GM23338 (cell line): Measurements from ENCODE around the gene ADRA2B. TPM values are rescaled to one million over a fixed set of nuclear protein-coding genes. Genes with fewer than 3 reads are reported as not detected.

Source experiments
- ATAC-seq: fragments of 200-7000 bp; cut with Tn5 transposase; 3 replicates; pipeline ENCODE4 v1.9.1; 2020
- DNase-seq: peaks from one replicate; pipeline ENCODE4 v3.0.0-alpha.2; 2015; ENCODE audit warnings: low spot score
- H2AFZ ChIP-seq: fragments of 200-600 bp; sonication (generic); 2 replicates; pipeline ENCODE4 v1.8.0; 2016; ENCODE audit warnings: antibody characterized with exemption, mild to moderate bottlenecking, moderate library complexity
- H3F3A ChIP-seq: fragments of 200-600 bp; sonication (generic); replicated peaks from 2 replicates; pipeline ENCODE4 v1.8.0; 2017; ENCODE audit warnings: antibody characterized with exemption, mixed run types, low read depth
- H3K27ac ChIP-seq: fragments of 200-600 bp; sonication (generic); 2 replicates; pipeline ENCODE4 v1.6.1; 2016; ENCODE audit warnings: low read depth
- H3K27me3 ChIP-seq: fragments of 200-600 bp; sonication (generic); 2 replicates; pipeline ENCODE4 v1.8.0; 2016; ENCODE audit warnings: mild to moderate bottlenecking, mixed run types, moderate library complexity; ENCODE audit not compliant: insufficient read depth
- H3K36me3 ChIP-seq: fragments of 200-600 bp; sonication (generic); 2 replicates; pipeline ENCODE4 v1.8.0; 2016; ENCODE audit warnings: mild to moderate bottlenecking; ENCODE audit not compliant: insufficient read depth
- H3K4me1 ChIP-seq: fragments of 200-600 bp; sonication (generic); 2 replicates; pipeline ENCODE4 v1.8.0; 2016; ENCODE audit warnings: mild to moderate bottlenecking, moderate library complexity; ENCODE audit not compliant: insufficient read depth
- H3K4me2 ChIP-seq: fragments of 200-600 bp; sonication (generic); 2 replicates; pipeline ENCODE4 v1.7.1; 2017; ENCODE audit warnings: mixed run types
- H3K4me3 ChIP-seq: fragments of 200-600 bp; sonication (generic); 2 replicates; pipeline ENCODE4 v1.6.1; 2016; ENCODE audit warnings: mixed run types
- H3K79me2 ChIP-seq: fragments of 200-600 bp; sonication (generic); replicated peaks from 2 replicates; pipeline ENCODE4 v1.8.0; 2017; ENCODE audit warnings: mild to moderate bottlenecking; ENCODE audit not compliant: insufficient read depth
- H3K9me2 ChIP-seq: fragments of 200-600 bp; sonication (generic); 2 replicates; pipeline ENCODE4 v1.8.0; 2017; ENCODE audit not compliant: insufficient read depth
- H4K20me1 ChIP-seq: fragments of 200-600 bp; sonication (generic); replicated peaks from 2 replicates; pipeline ENCODE4 v1.8.0; 2017; ENCODE audit warnings: mild to moderate bottlenecking; ENCODE audit not compliant: insufficient read depth
- H3K27ac Mint-ChIP-seq: 2 replicates; pipeline ENCODE4 v1.8.0; 2020; ENCODE audit warnings: inconsistent platforms, mild to moderate bottlenecking, moderate library complexity, mixed read lengths
- H3K27me3 Mint-ChIP-seq: 3 replicates; pipeline ENCODE4 v1.8.0; 2022; ENCODE audit warnings: low read depth, mild to moderate bottlenecking, moderate library complexity, mixed read lengths, inconsistent platforms; ENCODE audit not compliant: insufficient read depth, poor library complexity
- H3K36me3 Mint-ChIP-seq: 3 replicates; pipeline ENCODE4 v1.8.0; 2021; ENCODE audit warnings: low read depth, mild to moderate bottlenecking, inconsistent platforms, moderate library complexity, mixed read lengths
- H3K4me1 Mint-ChIP-seq: 3 replicates; pipeline ENCODE4 v1.8.0; 2020; ENCODE audit warnings: mild to moderate bottlenecking, inconsistent platforms, mixed read lengths
- H3K4me3 Mint-ChIP-seq: 3 replicates; pipeline ENCODE4 v1.8.0; 2021; ENCODE audit warnings: moderate library complexity, mild to moderate bottlenecking, inconsistent platforms, mixed read lengths
- H3K9me3 Mint-ChIP-seq: 3 replicates; pipeline ENCODE4 v1.8.0; 2020; ENCODE audit warnings: moderate library complexity, mild to moderate bottlenecking, inconsistent platforms, mixed read lengths
- CREB1 ChIP-seq: fragments of 250-450 bp; sonication (Bioruptor Pico); IDR thresholded peaks from 2 replicates; pipeline ENCODE4 v1.5.0; 2020; ENCODE audit warnings: low read depth, mild to moderate bottlenecking, moderate library complexity
- EZH2 ChIP-seq: fragments of 200-600 bp; sonication (generic); IDR thresholded peaks from one replicate; pipeline ENCODE4 v1.8.0; 2017; ENCODE audit warnings: antibody characterized with exemption, mild to moderate bottlenecking, low read depth; ENCODE audit not compliant: unreplicated experiment
- EZH2phosphoT487 ChIP-seq: fragments of 200-600 bp; sonication (generic); IDR thresholded peaks from one replicate; pipeline ENCODE4 v1.8.1; 2018; ENCODE audit warnings: antibody characterized with exemption; ENCODE audit not compliant: unreplicated experiment
- JUNB ChIP-seq: IDR thresholded peaks from one replicate; pipeline ENCODE4 v1.6.1; 2016; ENCODE audit warnings: antibody characterized with exemption; ENCODE audit not compliant: unreplicated experiment
- STAT1 ChIP-seq: IDR thresholded peaks from one replicate; pipeline ENCODE4 v1.6.1; 2016; ENCODE audit warnings: antibody characterized with exemption; ENCODE audit not compliant: unreplicated experiment
- ZNF114 ChIP-seq: fragments of 250-450 bp; sonication (Bioruptor Pico); IDR thresholded peaks from 2 replicates; pipeline ENCODE4 v1.5.0; 2020; ENCODE audit warnings: mild to moderate bottlenecking, moderate library complexity
- ZNF331 ChIP-seq: fragments of 250-450 bp; sonication (Bioruptor Pico); IDR thresholded peaks from 2 replicates; pipeline ENCODE4 v1.5.0; 2020; ENCODE audit warnings: low read depth, mild to moderate bottlenecking, moderate library complexity
- polyA plus RNA-seq: library from polyadenylated mRNA; unstranded; fragments of >200 nt; fragmentation: Nextera tagmentation; extraction: Ambion mirVana; gene quantifications from 2 replicates; pipeline ENCODE4 v1.2.1, GENCODE V29; 2016
- total RNA-seq: library from RNA; depleted of rRNA; stranded (reverse); fragments of >200 nt; shearing (Covaris generic); gene quantifications from 2 replicates; pipeline ENCODE4 v1.2.3, GENCODE V29; 2014
- TF ChIP-seq, protein P1 (sequence below): IDR thresholded peaks from 2 replicates; pipeline ENCODE4 v1.6.1; 2016; ENCODE audit warnings: antibody characterized with exemption
- TF ChIP-seq, protein P2 (sequence below), 2 experiments: fragments of 200-600 bp in 1 of 2; sonication (generic) in 1 of 2; conservative IDR thresholded peaks; 2 replicates each; pipeline versions ENCODE4 v1.5.1 to v1.6.1; 2016 to 2017; ENCODE audit warnings: antibody characterized with exemption in 2 of 2, low read depth in 2 of 2, mild to moderate bottlenecking in 2 of 2, moderate library complexity in 1 of 2
- TF ChIP-seq, protein P3 (sequence below): fragments of 250-450 bp; sonication (Bioruptor Pico); IDR thresholded peaks from 2 replicates; pipeline ENCODE4 v1.5.0; 2020; ENCODE audit warnings: mild to moderate bottlenecking, moderate library complexity
- TF ChIP-seq, protein P4 (sequence below): IDR thresholded peaks from one replicate; pipeline ENCODE4 v1.6.1; 2018; ENCODE audit warnings: antibody characterized with exemption; ENCODE audit not compliant: unreplicated experiment

Gene ADRA2B
- total and polyA plus RNA-seq, 2 experiments from 2014 or later, result 1.7 to 5.9 TPM

DNA sequence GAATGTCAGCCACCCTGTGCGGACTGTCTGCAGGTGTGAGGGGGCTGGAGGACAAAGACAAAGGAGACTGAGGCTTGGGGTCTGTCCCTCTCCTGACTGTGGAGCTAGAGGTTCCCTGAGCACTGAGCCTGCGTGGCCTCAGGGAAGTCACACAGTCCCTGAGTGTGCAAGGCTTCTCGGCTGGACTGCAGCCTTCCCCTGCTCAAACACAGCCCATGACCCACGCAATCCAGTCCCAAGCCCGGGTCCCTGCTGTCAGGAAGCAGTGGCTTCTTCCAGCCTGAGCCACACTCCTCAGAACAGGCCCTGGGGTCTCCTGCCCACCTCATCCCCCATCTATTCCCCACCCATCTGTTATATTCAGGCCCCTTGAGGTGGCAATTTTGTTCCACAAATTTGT is 19.2 kb upstream of the ADRA2B start:
- Mint-ChIP-seq H3K27me3 (peaks cover 8% of the 10 kb centered on the region), H3K9me3 (no peaks in the 10 kb centered on the region), H3K4me1 (peaks cover 11% of the 10 kb centered on the region), H3K36me3 (no peaks in the 10 kb centered on the region), H3K27ac (no peak overlapping the region), H3K4me3 (no peak overlapping the region)
- no peaks in the 10 kb centered on the region for H3K79me2 ChIP-seq
- H3F3A ChIP-seq, result 0 out of 2 replicates have a peak, but pooled peaks cover 4% of the 10 kb centered on the region
- H3K36me3 ChIP-seq, result no peaks in the 10 kb centered on the region
- ATAC-seq (no peak), DNase-seq (no peak)
- H4K20me1 ChIP-seq, result no peaks in the 10 kb centered on the region
- no peak for TF ChIP-seq ZNF114
- TF ChIP-seq STAT1, result no peak
- TF ChIP-seq JUNB, result no peak
- TF ChIP-seq EZH2phosphoT487, result no peak
- no peak for TF ChIP-seq ZNF331 (CRISPR knock-in tag)
- TF ChIP-seq, protein P1, sequence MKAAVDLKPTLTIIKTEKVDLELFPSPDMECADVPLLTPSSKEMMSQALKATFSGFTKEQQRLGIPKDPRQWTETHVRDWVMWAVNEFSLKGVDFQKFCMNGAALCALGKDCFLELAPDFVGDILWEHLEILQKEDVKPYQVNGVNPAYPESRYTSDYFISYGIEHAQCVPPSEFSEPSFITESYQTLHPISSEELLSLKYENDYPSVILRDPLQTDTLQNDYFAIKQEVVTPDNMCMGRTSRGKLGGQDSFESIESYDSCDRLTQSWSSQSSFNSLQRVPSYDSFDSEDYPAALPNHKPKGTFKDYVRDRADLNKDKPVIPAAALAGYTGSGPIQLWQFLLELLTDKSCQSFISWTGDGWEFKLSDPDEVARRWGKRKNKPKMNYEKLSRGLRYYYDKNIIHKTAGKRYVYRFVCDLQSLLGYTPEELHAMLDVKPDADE, result no peak
- TF ChIP-seq, protein P2, sequence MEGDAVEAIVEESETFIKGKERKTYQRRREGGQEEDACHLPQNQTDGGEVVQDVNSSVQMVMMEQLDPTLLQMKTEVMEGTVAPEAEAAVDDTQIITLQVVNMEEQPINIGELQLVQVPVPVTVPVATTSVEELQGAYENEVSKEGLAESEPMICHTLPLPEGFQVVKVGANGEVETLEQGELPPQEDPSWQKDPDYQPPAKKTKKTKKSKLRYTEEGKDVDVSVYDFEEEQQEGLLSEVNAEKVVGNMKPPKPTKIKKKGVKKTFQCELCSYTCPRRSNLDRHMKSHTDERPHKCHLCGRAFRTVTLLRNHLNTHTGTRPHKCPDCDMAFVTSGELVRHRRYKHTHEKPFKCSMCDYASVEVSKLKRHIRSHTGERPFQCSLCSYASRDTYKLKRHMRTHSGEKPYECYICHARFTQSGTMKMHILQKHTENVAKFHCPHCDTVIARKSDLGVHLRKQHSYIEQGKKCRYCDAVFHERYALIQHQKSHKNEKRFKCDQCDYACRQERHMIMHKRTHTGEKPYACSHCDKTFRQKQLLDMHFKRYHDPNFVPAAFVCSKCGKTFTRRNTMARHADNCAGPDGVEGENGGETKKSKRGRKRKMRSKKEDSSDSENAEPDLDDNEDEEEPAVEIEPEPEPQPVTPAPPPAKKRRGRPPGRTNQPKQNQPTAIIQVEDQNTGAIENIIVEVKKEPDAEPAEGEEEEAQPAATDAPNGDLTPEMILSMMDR (conservative IDR thresholded peaks at IDR 0.05; ENCODE audit: low read depth in 2 of 2), result no peak
- TF ChIP-seq EZH2, result no peak
- TF ChIP-seq, protein P3, sequence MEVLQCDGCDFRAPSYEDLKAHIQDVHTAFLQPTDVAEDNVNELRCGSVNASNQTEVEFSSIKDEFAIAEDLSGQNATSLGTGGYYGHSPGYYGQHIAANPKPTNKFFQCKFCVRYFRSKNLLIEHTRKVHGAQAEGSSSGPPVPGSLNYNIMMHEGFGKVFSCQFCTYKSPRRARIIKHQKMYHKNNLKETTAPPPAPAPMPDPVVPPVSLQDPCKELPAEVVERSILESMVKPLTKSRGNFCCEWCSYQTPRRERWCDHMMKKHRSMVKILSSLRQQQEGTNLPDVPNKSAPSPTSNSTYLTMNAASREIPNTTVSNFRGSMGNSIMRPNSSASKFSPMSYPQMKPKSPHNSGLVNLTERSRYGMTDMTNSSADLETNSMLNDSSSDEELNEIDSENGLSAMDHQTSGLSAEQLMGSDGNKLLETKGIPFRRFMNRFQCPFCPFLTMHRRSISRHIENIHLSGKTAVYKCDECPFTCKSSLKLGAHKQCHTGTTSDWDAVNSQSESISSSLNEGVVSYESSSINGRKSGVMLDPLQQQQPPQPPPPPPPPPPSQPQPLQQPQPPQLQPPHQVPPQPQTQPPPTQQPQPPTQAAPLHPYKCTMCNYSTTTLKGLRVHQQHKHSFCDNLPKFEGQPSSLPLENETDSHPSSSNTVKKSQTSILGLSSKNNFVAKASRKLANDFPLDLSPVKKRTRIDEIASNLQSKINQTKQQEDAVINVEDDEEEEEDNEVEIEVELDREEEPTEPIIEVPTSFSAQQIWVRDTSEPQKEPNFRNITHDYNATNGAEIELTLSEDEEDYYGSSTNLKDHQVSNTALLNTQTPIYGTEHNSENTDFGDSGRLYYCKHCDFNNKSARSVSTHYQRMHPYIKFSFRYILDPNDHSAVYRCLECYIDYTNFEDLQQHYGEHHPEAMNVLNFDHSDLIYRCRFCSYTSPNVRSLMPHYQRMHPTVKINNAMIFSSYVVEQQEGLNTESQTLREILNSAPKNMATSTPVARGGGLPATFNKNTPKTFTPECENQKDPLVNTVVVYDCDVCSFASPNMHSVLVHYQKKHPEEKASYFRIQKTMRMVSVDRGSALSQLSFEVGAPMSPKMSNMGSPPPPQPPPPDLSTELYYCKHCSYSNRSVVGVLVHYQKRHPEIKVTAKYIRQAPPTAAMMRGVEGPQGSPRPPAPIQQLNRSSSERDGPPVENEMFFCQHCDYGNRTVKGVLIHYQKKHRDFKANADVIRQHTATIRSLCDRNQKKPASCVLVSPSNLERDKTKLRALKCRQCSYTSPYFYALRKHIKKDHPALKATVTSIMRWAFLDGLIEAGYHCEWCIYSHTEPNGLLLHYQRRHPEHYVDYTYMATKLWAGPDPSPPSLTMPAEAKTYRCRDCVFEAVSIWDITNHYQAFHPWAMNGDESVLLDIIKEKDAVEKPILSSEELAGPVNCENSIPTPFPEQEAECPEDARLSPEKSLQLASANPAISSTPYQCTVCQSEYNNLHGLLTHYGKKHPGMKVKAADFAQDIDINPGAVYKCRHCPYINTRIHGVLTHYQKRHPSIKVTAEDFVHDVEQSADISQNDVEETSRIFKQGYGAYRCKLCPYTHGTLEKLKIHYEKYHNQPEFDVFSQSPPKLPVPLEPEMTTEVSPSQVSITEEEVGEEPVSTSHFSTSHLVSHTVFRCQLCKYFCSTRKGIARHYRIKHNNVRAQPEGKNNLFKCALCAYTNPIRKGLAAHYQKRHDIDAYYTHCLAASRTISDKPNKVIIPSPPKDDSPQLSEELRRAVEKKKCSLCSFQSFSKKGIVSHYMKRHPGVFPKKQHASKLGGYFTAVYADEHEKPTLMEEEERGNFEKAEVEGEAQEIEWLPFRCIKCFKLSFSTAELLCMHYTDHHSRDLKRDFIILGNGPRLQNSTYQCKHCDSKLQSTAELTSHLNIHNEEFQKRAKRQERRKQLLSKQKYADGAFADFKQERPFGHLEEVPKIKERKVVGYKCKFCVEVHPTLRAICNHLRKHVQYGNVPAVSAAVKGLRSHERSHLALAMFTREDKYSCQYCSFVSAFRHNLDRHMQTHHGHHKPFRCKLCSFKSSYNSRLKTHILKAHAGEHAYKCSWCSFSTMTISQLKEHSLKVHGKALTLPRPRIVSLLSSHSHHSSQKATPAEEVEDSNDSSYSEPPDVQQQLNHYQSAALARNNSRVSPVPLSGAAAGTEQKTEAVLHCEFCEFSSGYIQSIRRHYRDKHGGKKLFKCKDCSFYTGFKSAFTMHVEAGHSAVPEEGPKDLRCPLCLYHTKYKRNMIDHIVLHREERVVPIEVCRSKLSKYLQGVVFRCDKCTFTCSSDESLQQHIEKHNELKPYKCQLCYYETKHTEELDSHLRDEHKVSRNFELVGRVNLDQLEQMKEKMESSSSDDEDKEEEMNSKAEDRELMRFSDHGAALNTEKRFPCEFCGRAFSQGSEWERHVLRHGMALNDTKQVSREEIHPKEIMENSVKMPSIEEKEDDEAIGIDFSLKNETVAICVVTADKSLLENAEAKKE (CRISPR knock-in tag), result no peak
- TF ChIP-seq CREB1 (CRISPR knock-in tag), result no peak
- TF ChIP-seq, protein P4, sequence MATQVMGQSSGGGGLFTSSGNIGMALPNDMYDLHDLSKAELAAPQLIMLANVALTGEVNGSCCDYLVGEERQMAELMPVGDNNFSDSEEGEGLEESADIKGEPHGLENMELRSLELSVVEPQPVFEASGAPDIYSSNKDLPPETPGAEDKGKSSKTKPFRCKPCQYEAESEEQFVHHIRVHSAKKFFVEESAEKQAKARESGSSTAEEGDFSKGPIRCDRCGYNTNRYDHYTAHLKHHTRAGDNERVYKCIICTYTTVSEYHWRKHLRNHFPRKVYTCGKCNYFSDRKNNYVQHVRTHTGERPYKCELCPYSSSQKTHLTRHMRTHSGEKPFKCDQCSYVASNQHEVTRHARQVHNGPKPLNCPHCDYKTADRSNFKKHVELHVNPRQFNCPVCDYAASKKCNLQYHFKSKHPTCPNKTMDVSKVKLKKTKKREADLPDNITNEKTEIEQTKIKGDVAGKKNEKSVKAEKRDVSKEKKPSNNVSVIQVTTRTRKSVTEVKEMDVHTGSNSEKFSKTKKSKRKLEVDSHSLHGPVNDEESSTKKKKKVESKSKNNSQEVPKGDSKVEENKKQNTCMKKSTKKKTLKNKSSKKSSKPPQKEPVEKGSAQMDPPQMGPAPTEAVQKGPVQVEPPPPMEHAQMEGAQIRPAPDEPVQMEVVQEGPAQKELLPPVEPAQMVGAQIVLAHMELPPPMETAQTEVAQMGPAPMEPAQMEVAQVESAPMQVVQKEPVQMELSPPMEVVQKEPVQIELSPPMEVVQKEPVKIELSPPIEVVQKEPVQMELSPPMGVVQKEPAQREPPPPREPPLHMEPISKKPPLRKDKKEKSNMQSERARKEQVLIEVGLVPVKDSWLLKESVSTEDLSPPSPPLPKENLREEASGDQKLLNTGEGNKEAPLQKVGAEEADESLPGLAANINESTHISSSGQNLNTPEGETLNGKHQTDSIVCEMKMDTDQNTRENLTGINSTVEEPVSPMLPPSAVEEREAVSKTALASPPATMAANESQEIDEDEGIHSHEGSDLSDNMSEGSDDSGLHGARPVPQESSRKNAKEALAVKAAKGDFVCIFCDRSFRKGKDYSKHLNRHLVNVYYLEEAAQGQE, result no peak
- H3K27me3 ChIP-seq, result no peaks in the 10 kb centered on the region
- no peaks in the 10 kb centered on the region for H3K9me2 ChIP-seq
- no peak overlapping the region for H3K4me2 ChIP-seq
- H3K27ac ChIP-seq, result no peak overlapping the region
- H3K4me1 ChIP-seq, result peaks cover 11% of the 10 kb centered on the region; the same call in 1 of the 2 replicates
- no peak overlapping the region for H3K4me3 ChIP-seq
- no peak overlapping the region for H2AFZ ChIP-seq
